HepG2 (cell line): ENCODE results near the gene N4BP2L1. TPM values are rescaled to one million over a fixed set of nuclear protein-coding genes. Genes with fewer than 3 reads are reported as not detected.
A peak's percentile ranks its signal among the peaks of the same experiment; 100 is the strongest.

Source experiments
- AHDC1 ChIP-seq: sonication (generic); formaldehyde crosslinking; IDR thresholded peaks from 2 replicates; pipeline ENCODE4 v1.5.1; 2020; ENCODE audit warnings: mild to moderate bottlenecking, missing genetic modification reagents, borderline replicate concordance
- ARID3A ChIP-seq: IDR thresholded peaks from 2 replicates; pipeline ENCODE4 v1.6.1; 2012; ENCODE audit warnings: low read depth, low read length, improper control_type of control experiment
- HDAC6 ChIP-seq: fragments of 200-600 bp; sonication (generic); IDR thresholded peaks from 2 replicates; pipeline ENCODE4 v1.7.0; 2017; ENCODE audit warnings: mild to moderate bottlenecking, antibody characterized with exemption, low read length, low read depth
- HOMEZ ChIP-seq: IDR thresholded peaks from 2 replicates; pipeline ENCODE4 v1.6.1; 2016; ENCODE audit warnings: low read depth
- MXD3 ChIP-seq: IDR thresholded peaks from 2 replicates; pipeline ENCODE4 v1.6.1; 2016; ENCODE audit warnings: mild to moderate bottlenecking, missing biosample characterization, missing genetic modification reagents
- RARA ChIP-seq: IDR thresholded peaks from 2 replicates; pipeline ENCODE4 v1.6.1; 2016; ENCODE audit warnings: missing genetic modification reagents, missing compliant biosample characterization
- SALL1 ChIP-seq: sonication (generic); formaldehyde crosslinking; IDR thresholded peaks from 2 replicates; pipeline ENCODE4 v1.8.0; 2022; ENCODE audit warnings: mild to moderate bottlenecking, missing genetic modification reagents
- SMAD1 ChIP-seq: sonication (generic); formaldehyde crosslinking; IDR thresholded peaks from 2 replicates; pipeline ENCODE4 v1.4.0; 2020; ENCODE audit warnings: missing genetic modification reagents, low read depth, mild to moderate bottlenecking, borderline replicate concordance
- SNAPC4 ChIP-seq: sonication (generic); formaldehyde crosslinking; IDR thresholded peaks from 2 replicates; pipeline ENCODE4 v1.4.0; 2020; ENCODE audit warnings: mild to moderate bottlenecking, missing genetic modification reagents
- SP140L ChIP-seq: sonication (generic); formaldehyde crosslinking; IDR thresholded peaks from 2 replicates; pipeline ENCODE4 v1.4.0; 2020; ENCODE audit warnings: missing genetic modification reagents, borderline replicate concordance
- TEAD3 ChIP-seq: optimal IDR thresholded peaks from 2 replicates; pipeline ENCODE3; 2016; ENCODE audit warnings: borderline replicate concordance
- ZFP36L2 ChIP-seq: sonication (generic); formaldehyde crosslinking; IDR thresholded peaks from 2 replicates; pipeline ENCODE4 v1.4.0; 2020; ENCODE audit warnings: missing genetic modification reagents
- ZFY ChIP-seq: sonication (generic); formaldehyde crosslinking; IDR thresholded peaks from 2 replicates; pipeline ENCODE4 v1.4.0; 2020; ENCODE audit warnings: missing genetic modification reagents
- ZNF251 ChIP-seq: sonication (generic); formaldehyde crosslinking; IDR thresholded peaks from 2 replicates; pipeline ENCODE4 v1.9.0; 2021; ENCODE audit warnings: mild to moderate bottlenecking, missing genetic modification reagents
- ZNF468 ChIP-seq: sonication (generic); formaldehyde crosslinking; IDR thresholded peaks from 2 replicates; pipeline ENCODE4 v1.8.0; 2022; ENCODE audit warnings: mild to moderate bottlenecking, moderate library complexity, missing genetic modification reagents
- ZNF747 ChIP-seq: sonication (generic); formaldehyde crosslinking; IDR thresholded peaks from 2 replicates; pipeline ENCODE4 v1.8.1; 2023; ENCODE audit warnings: missing genetic modification reagents, mild to moderate bottlenecking, borderline replicate concordance
- polyA plus RNA-seq, 8 experiments: library from polyadenylated mRNA; depleted of rRNA in 3 of 8; stranded (reverse) in 7 of 8; unstranded in 1 of 8; fragments of >200 nt; fragmentation: Illumina TruSeq in 4 of 8; extraction: Trizol in 4 of 8; gene quantifications; 2 replicates each; pipeline versions ENCODE4 v1.2.1 to v1.2.3, GENCODE V29; 2011 to 2016; ENCODE audit warnings: low read depth in 4 of 8, missing spikeins in 1 of 8, mixed read lengths in 1 of 8; ENCODE audit not compliant: insufficient read depth in 1 of 8
- total RNA-seq, 5 experiments: library from RNA; depleted of rRNA; stranded (reverse); fragments of >200 nt; fragmentation: Illumina TruSeq; extraction: Trizol; gene quantifications; 2 replicates each; pipeline ENCODE4 v1.2.3, GENCODE V29; 2016; ENCODE audit warnings: low read depth in 1 of 5

The N4BP2L1 gene
- total and polyA plus RNA-seq, 2 of the 13 experiments (the other 11 are each of a cell fraction or from before 2014, with no cell fraction given): 13.2 to 34.5 TPM

- TF ChIP-seq HOMEZ (CRISPR knock-in tag) (peak; percentile 79), SALL1 (peak; percentile 74; the same call in 1 of the 2 replicates), TEAD3 (CRISPR knock-in tag) (peak; percentile 67), SP140L (no peak), ZFY (CRISPR knock-in tag) (no peak), SMAD1 (CRISPR knock-in tag) (no peak), MXD3 (CRISPR knock-in tag) (no peak), ZNF747 (CRISPR knock-in tag) (0 out of 2 replicates have a peak, but pooled peaks have one; percentile 60), ZFP36L2 (CRISPR knock-in tag) (no peak), ZNF468 (CRISPR knock-in tag) (no peak), AHDC1 (CRISPR knock-in tag) (peak; percentile 74; the same call in 1 of the 2 replicates), HDAC6 (no peak), ZNF251 (CRISPR knock-in tag) (no peak), ARID3A (peak; percentile 85; the same call in 1 of the 2 replicates), RARA (CRISPR knock-in tag) (peak; percentile 78), SNAPC4 (no peak)
These were observed 18.3 kb upstream of the N4BP2L1 start (continued) for GRCh38 chr13:32446220-32446619.
